ENCODE data around the gene ZNF837. TPM values are rescaled to one million over a fixed set of nuclear protein-coding genes. Genes with fewer than 3 reads are reported as not detected.
A peak's percentile ranks its signal among the peaks of the same experiment; 100 is the strongest.

Gene ZNF837
- total RNA-seq, 1 experiment from 2014 or later = 0.47 TPM

DNA sequence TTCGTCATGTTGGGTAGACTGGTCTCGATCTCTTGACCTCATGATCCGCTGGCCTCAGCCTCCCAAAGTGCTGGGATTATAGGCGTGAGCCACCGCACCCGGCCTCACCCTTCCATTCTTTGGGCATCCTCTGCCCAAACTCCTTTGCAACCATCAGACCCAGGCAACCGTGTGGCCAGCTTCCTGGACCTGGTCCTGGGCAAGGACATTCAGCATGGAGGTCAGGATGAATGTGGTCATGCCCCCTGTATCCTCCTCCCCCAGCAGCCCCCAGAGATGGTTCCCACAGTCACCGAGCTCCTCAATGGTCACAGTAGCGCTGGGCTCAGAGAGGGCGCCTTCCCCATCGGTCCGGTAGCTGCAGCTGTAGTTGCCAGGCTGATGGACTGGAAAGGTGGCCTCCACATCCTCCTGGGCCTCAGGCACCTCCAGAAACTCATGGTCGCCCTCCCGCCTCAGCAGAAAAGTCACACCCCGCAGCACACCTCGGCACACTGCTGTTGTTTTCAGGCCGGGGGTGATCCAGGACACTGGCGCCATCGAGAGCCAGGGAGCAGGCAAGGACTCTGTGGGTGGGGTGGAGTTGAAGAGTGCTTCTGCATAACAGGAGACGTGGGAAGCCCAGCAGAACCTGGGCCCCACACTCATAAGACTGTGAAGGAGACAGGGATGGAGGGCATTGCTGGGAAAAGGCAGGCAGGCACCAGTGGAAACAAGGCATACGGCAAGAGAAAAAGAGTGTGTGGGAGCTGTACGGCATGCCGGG, 28.7 kb downstream of the ZNF837 start:
- CTCF ChIA-PET = no interaction called here
- no peak for DNase-seq
- peaks cover 10% of the 10 kb centered on the region for H3K4me1 Mint-ChIP-seq (ENCODE audit: low read depth, unreplicated experiment)
- H3K4me3 Mint-ChIP-seq (ENCODE audit: low read depth, unreplicated experiment) = no peak overlapping the region
- TF ChIP-seq, protein P1, sequence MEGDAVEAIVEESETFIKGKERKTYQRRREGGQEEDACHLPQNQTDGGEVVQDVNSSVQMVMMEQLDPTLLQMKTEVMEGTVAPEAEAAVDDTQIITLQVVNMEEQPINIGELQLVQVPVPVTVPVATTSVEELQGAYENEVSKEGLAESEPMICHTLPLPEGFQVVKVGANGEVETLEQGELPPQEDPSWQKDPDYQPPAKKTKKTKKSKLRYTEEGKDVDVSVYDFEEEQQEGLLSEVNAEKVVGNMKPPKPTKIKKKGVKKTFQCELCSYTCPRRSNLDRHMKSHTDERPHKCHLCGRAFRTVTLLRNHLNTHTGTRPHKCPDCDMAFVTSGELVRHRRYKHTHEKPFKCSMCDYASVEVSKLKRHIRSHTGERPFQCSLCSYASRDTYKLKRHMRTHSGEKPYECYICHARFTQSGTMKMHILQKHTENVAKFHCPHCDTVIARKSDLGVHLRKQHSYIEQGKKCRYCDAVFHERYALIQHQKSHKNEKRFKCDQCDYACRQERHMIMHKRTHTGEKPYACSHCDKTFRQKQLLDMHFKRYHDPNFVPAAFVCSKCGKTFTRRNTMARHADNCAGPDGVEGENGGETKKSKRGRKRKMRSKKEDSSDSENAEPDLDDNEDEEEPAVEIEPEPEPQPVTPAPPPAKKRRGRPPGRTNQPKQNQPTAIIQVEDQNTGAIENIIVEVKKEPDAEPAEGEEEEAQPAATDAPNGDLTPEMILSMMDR (IDR thresholded peaks at IDR 0.05; ENCODE audit: unreplicated experiment) = no peak
- peaks cover 59% of the 10 kb centered on the region for H3K27me3 Mint-ChIP-seq (ENCODE audit: unreplicated experiment)
- no peak overlapping the region for H3K27ac Mint-ChIP-seq (ENCODE audit: unreplicated experiment)
- intact Hi-C loops (cut with micrococcal nuclease; ENCODE audit: unreplicated experiment) = no loop called here
- BruUV-seq (replicated peaks) = no TSS peak
- H3K36me3 Mint-ChIP-seq (ENCODE audit: insufficient read depth, unreplicated experiment) = no peaks in the 10 kb centered on the region
- H3K9me3 Mint-ChIP-seq (ENCODE audit: low read depth, unreplicated experiment) = no peaks in the 10 kb centered on the region

DNA sequence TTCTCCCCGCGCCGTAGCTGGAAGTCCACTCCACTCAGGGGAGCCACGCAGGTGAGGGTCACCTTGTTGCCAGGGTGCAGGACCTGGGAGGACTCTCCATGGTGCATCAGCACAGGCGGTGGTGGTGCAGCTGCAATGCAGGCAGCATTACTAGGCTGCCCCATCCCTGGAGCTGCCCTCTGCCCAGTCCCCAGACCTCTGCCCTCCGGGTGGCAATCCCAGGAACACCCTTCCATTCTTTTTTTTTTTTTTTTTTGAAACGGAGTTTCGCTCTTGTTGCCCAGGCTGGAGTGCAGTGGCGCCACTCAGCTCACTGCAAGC, 29.3 kb downstream of the ZNF837 start:
- Mint-ChIP-seq H3K27ac (ENCODE audit: unreplicated experiment) (no peak overlapping the region), H3K36me3 (ENCODE audit: insufficient read depth, unreplicated experiment) (no peaks in the 10 kb centered on the region), H3K4me1 (ENCODE audit: low read depth, unreplicated experiment) (peaks cover 10% of the 10 kb centered on the region), H3K9me3 (ENCODE audit: low read depth, unreplicated experiment) (no peaks in the 10 kb centered on the region), H3K4me3 (ENCODE audit: low read depth, unreplicated experiment) (no peak overlapping the region), H3K27me3 (ENCODE audit: unreplicated experiment) (peaks cover 65% of the 10 kb centered on the region)
- TF ChIP-seq, protein P1 (IDR thresholded peaks at IDR 0.05; ENCODE audit: unreplicated experiment) = no peak
- intact Hi-C loops (cut with micrococcal nuclease; ENCODE audit: unreplicated experiment) = no loop called here
- CTCF ChIA-PET = no interaction called here
- no TSS peak for BruUV-seq (replicated peaks)
- no peak for DNase-seq

DNA sequence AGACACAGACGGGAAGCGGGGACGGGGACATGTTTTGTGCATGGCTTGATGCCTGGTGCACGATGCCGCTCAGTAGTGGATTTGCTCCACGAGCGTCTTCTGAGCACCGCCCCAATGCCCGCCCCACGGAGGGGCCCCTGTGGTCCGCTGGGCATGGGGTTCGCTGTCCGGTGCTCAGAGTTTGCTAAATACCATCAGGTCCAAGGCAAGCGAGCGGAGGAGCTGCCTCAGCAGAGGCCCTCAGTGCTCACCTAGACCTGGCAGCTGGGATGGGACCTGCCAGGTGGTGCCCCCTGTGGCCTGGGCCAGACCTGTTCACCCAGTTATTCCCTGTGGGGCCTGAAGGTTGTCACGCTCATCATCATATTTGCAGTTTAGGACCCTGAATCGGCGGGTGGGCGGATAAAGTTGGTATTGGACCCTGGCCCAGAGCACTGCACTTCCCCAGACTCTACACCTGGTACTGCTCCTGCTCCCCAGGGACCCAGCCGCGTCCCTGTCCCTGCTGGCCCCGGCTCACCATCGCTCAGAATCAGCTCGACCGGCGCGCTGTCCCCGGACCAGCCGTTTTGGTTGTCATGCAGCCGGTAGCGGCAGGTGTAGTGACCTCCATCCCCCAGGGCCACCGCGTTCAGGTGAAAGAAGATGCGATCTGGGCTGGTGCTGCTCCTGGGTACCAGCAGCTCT, 29.8 kb downstream of the ZNF837 start:
- TF ChIP-seq, protein P1 (IDR thresholded peaks at IDR 0.05; ENCODE audit: unreplicated experiment) = no peak
- intact Hi-C loops (cut with micrococcal nuclease; ENCODE audit: unreplicated experiment) = no loop called here
- BruUV-seq (replicated peaks) = no TSS peak
- no peaks in the 10 kb centered on the region for H3K9me3 Mint-ChIP-seq (ENCODE audit: low read depth, unreplicated experiment)
- peak overlapping the region; percentile 29 for H3K4me3 Mint-ChIP-seq (ENCODE audit: low read depth, unreplicated experiment)
- peaks cover 10% of the 10 kb centered on the region for H3K4me1 Mint-ChIP-seq (ENCODE audit: low read depth, unreplicated experiment)
- H3K36me3 Mint-ChIP-seq (ENCODE audit: insufficient read depth, unreplicated experiment) = no peaks in the 10 kb centered on the region
- DNase-seq = no peak
- H3K27ac Mint-ChIP-seq (ENCODE audit: unreplicated experiment) = no peak overlapping the region
- CTCF ChIA-PET = no interaction called here
- peaks cover 71% of the 10 kb centered on the region for H3K27me3 Mint-ChIP-seq (ENCODE audit: unreplicated experiment)

DNA sequence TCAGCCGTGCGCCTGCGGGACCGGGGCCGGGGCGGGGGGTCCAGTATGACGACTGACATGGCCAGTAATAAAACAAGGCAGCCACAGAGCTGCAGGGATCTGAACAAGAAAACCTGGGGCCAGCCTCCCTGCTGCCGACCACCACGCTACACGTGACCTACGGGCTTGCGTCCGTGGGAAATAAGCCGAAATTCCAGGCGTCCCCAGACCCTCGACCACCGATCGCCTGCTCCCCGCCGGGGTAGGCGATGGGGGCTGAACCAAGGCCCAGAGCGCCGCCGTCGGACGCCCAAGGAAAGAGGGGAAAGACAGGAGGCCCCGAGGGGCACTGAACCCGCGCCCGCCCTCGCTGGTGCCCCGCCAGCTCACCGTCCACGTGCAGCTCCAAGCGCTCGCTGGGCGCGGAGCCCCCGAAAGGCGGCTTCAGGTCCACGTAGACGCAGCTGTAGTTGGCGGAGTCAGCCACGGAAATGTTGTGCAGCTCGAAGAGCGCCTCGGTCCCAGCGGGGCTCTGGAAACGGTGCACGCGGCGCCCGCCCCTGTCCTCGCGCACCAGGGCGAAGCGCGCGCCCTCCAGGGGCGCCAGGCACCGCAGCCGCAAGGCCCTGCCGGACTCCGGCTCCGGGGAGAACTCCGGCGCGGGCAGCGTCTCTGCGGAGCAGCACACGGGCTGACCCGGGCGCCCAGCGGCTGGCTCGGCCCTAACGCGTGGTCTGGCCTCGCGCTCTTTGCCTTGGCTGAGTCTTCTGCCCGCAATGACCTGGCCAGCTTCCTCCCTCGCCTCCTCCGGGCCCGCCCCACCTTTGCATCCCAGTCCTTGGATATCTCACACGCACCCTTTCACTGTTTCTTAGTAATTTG, 30.6 kb downstream of the ZNF837 start:
- intact Hi-C loops (cut with micrococcal nuclease; ENCODE audit: unreplicated experiment) = no loop called here
- Mint-ChIP-seq H3K4me1 (ENCODE audit: low read depth, unreplicated experiment) (peaks cover 10% of the 10 kb centered on the region), H3K9me3 (ENCODE audit: low read depth, unreplicated experiment) (no peaks in the 10 kb centered on the region), H3K27ac (ENCODE audit: unreplicated experiment) (no peak overlapping the region), H3K27me3 (ENCODE audit: unreplicated experiment) (peaks cover 78% of the 10 kb centered on the region), H3K36me3 (ENCODE audit: insufficient read depth, unreplicated experiment) (no peaks in the 10 kb centered on the region), H3K4me3 (ENCODE audit: low read depth, unreplicated experiment) (peak overlapping the region; percentile 29)
- TF ChIP-seq, protein P1 (IDR thresholded peaks at IDR 0.05; ENCODE audit: unreplicated experiment) = peak; percentile 27
- CTCF ChIA-PET = interaction anchor here (0.6 kb wide), 1 partner anchor 27 kb away, joined by 3 read pairs; no protein-coding TSS in a partner anchor
- BruUV-seq (replicated peaks) = no TSS peak
- peak; percentile 57 for DNase-seq
